Esophagus squamous epithelium (tissue), 5 donors: ENCODE results near the gene UNKL. TPM values are rescaled to one million over a fixed set of nuclear protein-coding genes. Genes with fewer than 3 reads are reported as not detected.

Experiments
- DNase-seq: peaks from one replicate; lab custom pipeline; 2025; lab: John Stamatoyannopoulos, UW
- H3K27ac ChIP-seq, 4 donors: fragments of 200-600 bp; sonication (generic); one replicate each; pipeline ENCODE4 v1.5.1; 2016 to 2019; ENCODE audit warnings: mild to moderate bottlenecking in 1 of 4
- H3K27me3 ChIP-seq, 4 donors: fragments of 200-600 bp; sonication (generic); 1 replicate in 3 of 4; 2 replicates in 1 of 4; pipeline versions ENCODE4 v1.5.1 to v1.6.0; 2017 to 2021; ENCODE audit warnings: antibody characterized with exemption in 1 of 4
- H3K36me3 ChIP-seq, 3 donors: fragments of 200-600 bp; sonication (generic); one replicate each; pipeline ENCODE4 v1.5.1; 2016 to 2019
- H3K4me1 ChIP-seq, 3 donors: fragments of 200-600 bp; sonication (generic); one replicate each; pipeline ENCODE4 v1.5.1; 2017 to 2019
- H3K4me3 ChIP-seq, 4 donors: fragments of 200-600 bp; sonication (generic); 1 replicate in 3 of 4; 2 replicates in 1 of 4; pipeline ENCODE4 v1.5.1; 2016 to 2019; ENCODE audit warnings: mild to moderate bottlenecking in 2 of 4, moderate library complexity in 1 of 4
- H3K9me3 ChIP-seq, 3 donors: fragments of 200-600 bp; sonication (generic); one replicate each; pipeline ENCODE4 v1.5.1; 2016 to 2019
- POLR2A ChIP-seq, 4 donors: fragments of 450-650 bp; IDR thresholded peaks; one replicate each; pipeline ENCODE4 v1.6.1; 2017; ENCODE audit warnings: antibody characterized with exemption in 4 of 4, mild to moderate bottlenecking in 4 of 4, moderate library complexity in 3 of 4
- WGBS, 2 donors: methylation state at CpG; one replicate each; pipeline ENCODE4 v1.1.5; 2018; 5-methylcytosine and 5-hydroxymethylcytosine counted together
- intact Hi-C: fragments of 100-400 bp; cut with DNase I; formaldehyde crosslinking; loops from one replicate; pipeline ENCODE4 v1.15.0; 2022
- total RNA-seq, 4 donors: library from RNA; depleted of rRNA; stranded (reverse); fragments of >200 nt; gene quantifications; one replicate each; pipeline ENCODE4 v1.1.0, GENCODE V29; 2016
- TF ChIP-seq, protein P1 (sequence below), 6 experiments: fragments of 450-650 bp in 4 of 6; fragments of 200-600 bp in 2 of 6; sonication (generic) in 2 of 6; IDR thresholded peaks; one replicate each; pipeline ENCODE4 v1.5.1; 2016 to 2019; ENCODE audit warnings: antibody characterized with exemption in 6 of 6, mild to moderate bottlenecking in 4 of 6, moderate library complexity in 4 of 6
- donor health status: DM: yes; HTN: yes; CAD: no.

UNKL gene
- total RNA-seq, 4 donors from 2014 or later = 5.9 to 17.2 (median 10.6) TPM

DNA sequence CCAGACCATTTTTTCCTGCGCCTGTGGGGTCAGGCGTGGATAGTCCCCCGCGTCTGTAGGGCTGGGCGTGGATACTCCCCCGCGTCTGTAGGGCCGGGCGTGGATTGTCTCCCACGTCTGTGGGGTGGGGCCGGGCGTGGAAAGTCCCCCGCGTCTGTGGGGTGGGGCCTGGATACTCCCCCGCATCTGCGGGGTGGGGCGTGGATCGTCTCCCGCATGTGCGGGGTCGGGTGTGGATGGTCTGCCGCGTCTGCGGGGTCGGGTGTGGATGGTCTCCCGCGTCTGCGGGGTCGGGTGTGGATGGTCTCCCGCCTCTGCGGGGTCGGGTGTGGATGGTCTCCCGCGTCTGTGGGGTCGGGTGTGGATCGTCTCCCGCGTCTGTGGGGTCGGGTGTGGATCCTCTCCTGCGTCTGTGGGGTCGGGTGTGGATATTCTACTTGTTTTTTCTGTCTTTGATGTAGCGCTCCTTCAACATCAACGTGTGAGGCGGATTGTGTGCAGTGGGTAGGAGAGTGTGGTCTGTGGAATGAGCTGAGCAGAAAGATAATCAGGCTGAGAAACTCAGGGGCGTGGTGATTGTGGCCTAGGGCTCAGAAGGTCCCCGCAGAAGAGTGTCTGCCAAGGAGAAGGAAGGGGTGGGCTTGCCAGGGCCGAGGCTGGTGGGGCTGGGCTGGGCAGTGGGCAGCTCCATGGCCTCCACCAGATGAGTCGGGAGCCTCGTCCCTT is 59.5 kb downstream of the UNKL start:
- no peaks in the 10 kb centered on the region for H3K27me3 ChIP-seq
- no peak for TF ChIP-seq POLR2A (IDR thresholded peaks at IDR 0.05)
- TF ChIP-seq, protein P1, sequence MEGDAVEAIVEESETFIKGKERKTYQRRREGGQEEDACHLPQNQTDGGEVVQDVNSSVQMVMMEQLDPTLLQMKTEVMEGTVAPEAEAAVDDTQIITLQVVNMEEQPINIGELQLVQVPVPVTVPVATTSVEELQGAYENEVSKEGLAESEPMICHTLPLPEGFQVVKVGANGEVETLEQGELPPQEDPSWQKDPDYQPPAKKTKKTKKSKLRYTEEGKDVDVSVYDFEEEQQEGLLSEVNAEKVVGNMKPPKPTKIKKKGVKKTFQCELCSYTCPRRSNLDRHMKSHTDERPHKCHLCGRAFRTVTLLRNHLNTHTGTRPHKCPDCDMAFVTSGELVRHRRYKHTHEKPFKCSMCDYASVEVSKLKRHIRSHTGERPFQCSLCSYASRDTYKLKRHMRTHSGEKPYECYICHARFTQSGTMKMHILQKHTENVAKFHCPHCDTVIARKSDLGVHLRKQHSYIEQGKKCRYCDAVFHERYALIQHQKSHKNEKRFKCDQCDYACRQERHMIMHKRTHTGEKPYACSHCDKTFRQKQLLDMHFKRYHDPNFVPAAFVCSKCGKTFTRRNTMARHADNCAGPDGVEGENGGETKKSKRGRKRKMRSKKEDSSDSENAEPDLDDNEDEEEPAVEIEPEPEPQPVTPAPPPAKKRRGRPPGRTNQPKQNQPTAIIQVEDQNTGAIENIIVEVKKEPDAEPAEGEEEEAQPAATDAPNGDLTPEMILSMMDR (IDR thresholded peaks at IDR 0.05) = no peak
- peaks cover 0 to 20% (median 0%) of the 10 kb centered on the region in 3 donors for H3K36me3 ChIP-seq
- peaks cover 11 to 75% (median 17%) of the 10 kb centered on the region in 3 donors for H3K4me1 ChIP-seq
- intact Hi-C loops = no loop called here
- no peak overlapping the region for H3K4me3 ChIP-seq
- H3K27ac ChIP-seq = no peak overlapping the region
- H3K9me3 ChIP-seq = no peaks in the 10 kb centered on the region
- DNase-seq = no peak
- WGBS, 2 donors = 68 to 72% methylated on average over 11 to 23 of the region's 49 CpGs

DNA sequence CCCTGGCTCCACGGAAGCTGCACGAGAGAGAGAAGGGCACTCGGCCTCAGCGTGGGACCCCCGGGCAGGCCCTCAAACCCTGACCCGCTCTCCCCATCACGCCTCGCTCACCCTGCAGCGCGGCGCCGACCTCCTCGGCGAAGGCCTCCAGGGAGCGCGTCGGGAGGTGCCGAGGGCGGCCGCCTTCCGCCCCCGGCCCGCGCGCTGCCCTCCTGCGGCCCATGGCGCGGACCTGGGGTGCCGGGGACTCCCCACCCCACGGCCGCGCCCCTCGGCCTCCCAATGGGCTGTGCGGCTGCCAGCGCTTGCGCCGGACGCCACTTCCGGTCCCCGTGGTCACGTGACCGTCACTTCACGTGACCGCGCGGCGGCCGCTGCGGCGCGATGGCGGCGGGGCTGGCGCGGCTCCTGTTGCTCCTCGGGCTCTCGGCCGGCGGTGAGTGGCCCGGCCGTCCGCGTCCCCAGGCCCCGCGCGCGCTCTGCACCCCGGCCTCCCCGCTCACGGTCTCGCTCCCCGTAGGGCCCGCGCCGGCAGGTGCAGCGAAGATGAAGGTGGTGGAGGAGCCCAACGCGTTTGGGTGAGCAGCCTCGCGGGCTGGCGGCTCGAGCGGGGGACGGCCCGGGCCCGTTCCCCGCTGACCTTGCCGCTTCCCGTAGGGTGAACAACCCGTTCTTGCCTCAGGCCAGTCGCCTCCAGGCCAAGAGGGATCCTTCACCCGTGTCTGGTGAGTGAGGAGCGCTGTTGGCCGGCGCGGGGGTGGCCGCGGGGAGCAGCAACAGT is 62.7 kb downstream of the UNKL start, which contains the start of the genes GNPTG and TSR3:
TSS of gene GNPTG (plus strand) at position 350 of the 781 bp plus-strand sequence. CDS start at position 385, 35 bp downstream.
TSS of gene TSR3 (minus strand) at position 297 of the 781 bp plus-strand sequence. CDS start at position 223, 74 bp downstream.
- intact Hi-C loops = no loop called here
- Histone ChIP-seq H3K9me3 (no peaks in the 10 kb centered on the region), H3K27me3 (no peaks in the 10 kb centered on the region)

DNA sequence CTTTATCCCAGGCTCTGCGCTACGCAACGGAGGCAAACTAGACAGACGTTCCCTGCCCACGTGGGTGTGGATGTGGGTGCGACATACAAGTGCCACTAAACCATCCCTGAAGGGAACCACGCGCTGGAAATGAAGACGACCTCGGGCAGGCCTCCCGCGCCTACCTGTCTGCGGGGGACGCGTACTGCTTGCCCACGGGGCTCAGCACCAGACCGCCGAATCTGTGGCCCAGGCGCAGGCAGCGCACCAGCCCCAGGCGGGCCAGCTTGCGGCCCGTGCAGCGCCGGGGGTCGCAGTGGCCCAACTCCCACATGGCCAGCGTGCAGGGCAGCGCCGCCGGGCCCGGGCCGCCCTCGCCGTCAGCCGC is 63.3 kb downstream of the UNKL start:
- Histone ChIP-seq H3K27ac (peak overlapping the region; percentile 73 to 83 (median 76)), H3K36me3 (peaks cover 4 to 30% (median 9%) of the 10 kb centered on the region in 3 donors), H3K9me3 (no peaks in the 10 kb centered on the region), H3K27me3 (no peaks in the 10 kb centered on the region), H3K4me1 (peaks cover 22 to 87% (median 27%) of the 10 kb centered on the region in 3 donors), H3K4me3 (peak overlapping the region; percentile 87 to 99 (median 92))
- intact Hi-C loops = no loop called here
- no peak for DNase-seq
- WGBS, 2 donors = 2% methylated on average over 12 of the region's 35 CpGs; no CpG with 5 or more reads in 1 of the 2 donors
- TF ChIP-seq, protein P1 (IDR thresholded peaks at IDR 0.05) = no peak
- no peak for TF ChIP-seq POLR2A (IDR thresholded peaks at IDR 0.05)

More for the DNA sequence above, 62.7 kb downstream of the UNKL start, which contains the start of the genes GNPTG and TSR3:
- WGBS, 2 donors = 0% methylated on average over 3 of the region's 98 CpGs; no CpG with 5 or more reads in 1 of the 2 donors
- H3K4me3 ChIP-seq = peak within 1 kb of the TSS; percentile 87 to 99 (median 92)
- TF ChIP-seq, protein P1 (IDR thresholded peaks at IDR 0.05) = peak in 2 of 6 experiments; percentile 33 to 45
- TF ChIP-seq POLR2A (IDR thresholded peaks at IDR 0.05) = peak in 3 of 4 donors; percentile 63 to 83 (median 69)
- peaks cover 4 to 30% (median 9%) of the 10 kb centered on the region in 3 donors for H3K36me3 ChIP-seq
- H3K27ac ChIP-seq = peak within 1 kb of the TSS; percentile 73 to 83 (median 76)
- peak; percentile 21 for DNase-seq
- peaks cover 22 to 85% (median 27%) of the 10 kb centered on the region in 3 donors for H3K4me1 ChIP-seq

DNA sequence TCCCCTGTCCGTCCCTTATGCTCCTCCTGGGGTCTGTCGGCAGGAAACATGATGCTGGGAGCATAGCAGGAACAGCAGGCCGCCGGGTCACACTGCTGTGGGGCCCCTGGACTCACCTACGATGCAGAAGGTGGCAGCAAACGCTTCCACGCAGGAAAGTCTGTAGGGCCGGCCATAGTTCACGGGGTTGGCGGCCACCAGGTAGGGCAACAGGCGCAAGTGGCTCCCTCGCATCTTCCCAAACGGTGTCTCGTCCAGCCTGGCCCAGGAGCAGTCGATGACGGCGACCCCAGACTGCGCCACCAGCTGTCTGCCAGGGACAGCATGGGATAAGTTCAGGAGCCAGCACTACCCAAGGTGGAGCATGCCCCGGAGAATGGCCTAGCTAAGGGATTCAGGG is 63.8 kb downstream of the UNKL start:
- WGBS, 2 donors = 89% methylated on average over 1 of the region's 19 CpGs; no CpG with 5 or more reads in 1 of the 2 donors
- no peaks in the 10 kb centered on the region for H3K27me3 ChIP-seq
- H3K27ac ChIP-seq = peak overlapping the region in 3 of 4 donors; percentile 73 to 83 (median 80)
- no peak for DNase-seq
- H3K4me1 ChIP-seq = peaks cover 22 to 83% (median 27%) of the 10 kb centered on the region in 3 donors
- H3K36me3 ChIP-seq = peaks cover 4 to 30% (median 9%) of the 10 kb centered on the region in 3 donors
- TF ChIP-seq, protein P1 (IDR thresholded peaks at IDR 0.05) = no peak
- TF ChIP-seq POLR2A (IDR thresholded peaks at IDR 0.05) = no peak
- peak overlapping the region; percentile 87 to 99 (median 92) for H3K4me3 ChIP-seq
- H3K9me3 ChIP-seq = no peaks in the 10 kb centered on the region
- intact Hi-C loops = no loop called here
